Heart right ventricle (tissue), 16 donors: ENCODE results near the gene LCNL1. TPM values are rescaled to one million over a fixed set of nuclear protein-coding genes. Genes with fewer than 3 reads are reported as not detected.
A peak's percentile ranks its signal among the peaks of the same experiment; 100 is the strongest.

Experiments
- ATAC-seq, 8 donors: fragments of 200-7000 bp; cut with Tn5 transposase; one replicate each; pipeline ENCODE4 v1.9.1; 2020; ENCODE audit warnings: mild to moderate bottlenecking in 8 of 8, moderate library complexity in 8 of 8, moderate number of reproducible peaks in 1 of 8
- DNase-seq, 2 donors: peaks; one replicate each; pipeline ENCODE4 v3.0.0-alpha.2; 2020
- H3K27ac ChIP-seq, 10 donors: fragments of 200-600 bp; sonication (generic) in 2 of 10; one replicate each; pipeline versions ENCODE4 v1.5.0 to v1.8.0; 2020 to 2022; ENCODE audit warnings: mild to moderate bottlenecking in 3 of 10
- H3K27me3 ChIP-seq, 7 donors: fragments of 200-600 bp; one replicate each; pipeline ENCODE4 v1.8.0; 2021 to 2022; ENCODE audit warnings: mild to moderate bottlenecking in 2 of 7
- H3K36me3 ChIP-seq, 9 donors: fragments of 200-600 bp; sonication (generic) in 1 of 9; one replicate each; pipeline versions ENCODE4 v1.5.0 to v1.8.0; 2020 to 2022; ENCODE audit warnings: mild to moderate bottlenecking in 2 of 9
- H3K4me1 ChIP-seq, 9 donors: fragments of 200-600 bp; sonication (generic) in 1 of 9; one replicate each; pipeline versions ENCODE4 v1.5.0 to v1.8.0; 2020 to 2022; ENCODE audit warnings: mild to moderate bottlenecking in 4 of 9
- H3K4me3 ChIP-seq, 10 donors: fragments of 200-600 bp; sonication (generic) in 2 of 10; one replicate each; pipeline versions ENCODE4 v1.5.0 to v1.8.0; 2020 to 2022; ENCODE audit warnings: mild to moderate bottlenecking in 7 of 10, moderate library complexity in 2 of 10
- H3K9me3 ChIP-seq, 11 donors: fragments of 200-600 bp in 10 of 11; sonication (generic) in 2 of 11; one replicate each; pipeline versions ENCODE4 v1.5.0 to v1.8.0; 2013 to 2022; ENCODE audit warnings: mild to moderate bottlenecking in 2 of 11, control low read depth in 1 of 11, moderate library complexity in 1 of 11
- CTCF ChIP-seq, 9 donors: fragments of 200-600 bp; sonication (generic) in 2 of 9; IDR thresholded peaks; one replicate each; pipeline versions ENCODE4 v1.5.0 to v1.8.0; 2021 to 2022; ENCODE audit warnings: antibody characterized with exemption in 9 of 9, mild to moderate bottlenecking in 5 of 9, moderate library complexity in 1 of 9
- WGBS, 2 donors: extraction: QIAGEN DNeasy Blood & Tissue Kit; methylation state at CpG; one replicate each; pipeline ENCODE4 v1.1.7; 2013; ENCODE audit warnings: inconsistent platforms in 1 of 2; 5-methylcytosine and 5-hydroxymethylcytosine counted together
- intact Hi-C, 10 donors: fragments of 100-400 bp; cut with DNase I; formaldehyde crosslinking; loops; one replicate each; pipeline versions ENCODE4 v1.11.1 to v1.14.2; 2022
- polyA plus RNA-seq, 2 donors: library from polyadenylated mRNA; stranded (reverse); fragments of 200-250 nt; gene quantifications; one replicate each; pipeline ENCODE4 v1.2.3, GENCODE V29; 2013
- total RNA-seq, 10 donors: library from RNA; stranded (reverse); fragmentation: NEBNext Ultra II Directional in 3 of 10; extraction: Animal tissue kit (Norgen Biotek cat#: 25700) in 3 of 10; gene quantifications; one replicate each; pipeline versions ENCODE4 v1.2.1 to v1.2.4, GENCODE V29; 2021 to 2023
- donor health status: Arrhythmogenic right ventricular cardiomyopathy.
- donor health status: ischemic (EF 13 %, LVEDD 7.1; RV severe dilation, severe dysfunction).
- donor health status: healthy with polysubstance abuse.
- donor health status: DM: no; HTN: yes; CAD: no.
- donor health status: DM: no; HTN: no; CAD: no.
- donor health status: ischemic (EF 25% LVEDD 6.9; RV normal size, moderate dysfunction).
- donor health status: ischemic (EF 25% LVEDD 5.7; RV mildly dilated, moderate dysfunction).
- donor health status: healthy.
- donor health status: DM: yes; HTN: yes; CAD: no.
- donor health status: Ischemic cardiomyopathy.
- donor health status: ischemic (EF 35%, LVEDD 5.7; RV mildly dilated, moderate dysfunction).
- donor health status: nonischemic (EF 11% LVEDD 7.7; RV severe dilation, severe dysfunction).
- donor health status: DM: yes; HTN: yes; CAD: no.
- donor health status: PGD.
- donor health status: ischemic (EF 29% LVEDD 5.4; RV normal size, mild dysfunction).
- donor health status: nonischemic (EF 23%, LVEDD 6.1; RV moderate dilation, normal function).

The LCNL1 gene
- total and polyA plus RNA-seq, 12 donors: 0.10 to 10.9 (median 6.4) TPM

- Histone ChIP-seq H3K9me3 (no peaks in the 10 kb centered on the region), H3K4me1 (peaks cover 13 to 50% (median 28%) of the 10 kb centered on the region in 9 donors), H3K27me3 (no peaks in the 10 kb centered on the region), H3K36me3 (peaks cover 10 to 54% (median 28%) of the 10 kb centered on the region in 9 donors), H3K27ac (peak overlapping the region; percentile 40 to 97 (median 80)), H3K4me3 (no peak overlapping the region)
- ATAC-seq (no peak), DNase-seq (no peak)
- no peak for TF ChIP-seq CTCF (IDR thresholded peaks at IDR 0.05)
- intact Hi-C loops: loop anchor here in 7 of 10 donors (5.0 kb wide), 6 partner anchors 38 to 148 kb away; partner anchors contain the start of genes PHPT1 (in 3 of the 7), TMEM141 (in 2 of the 7), AJM1 (in 1 of the 7) and MAMDC4 (in 1 of the 7)
- 89% methylated on average over 42 of the region's 42 CpGs for WGBS, 2 donors
Measured at GRCh38 chr9:136940526-136941230, 42.1 kb upstream of the LCNL1 start.

- Histone ChIP-seq H3K27me3 (no peaks in the 10 kb centered on the region), H3K9me3 (no peaks in the 10 kb centered on the region), H3K36me3 (peaks cover 10 to 54% (median 28%) of the 10 kb centered on the region in 9 donors), H3K27ac (peak overlapping the region in 6 of 10 donors; percentile 72 to 97 (median 86)), H3K4me3 (no peak overlapping the region), H3K4me1 (peaks cover 13 to 50% (median 28%) of the 10 kb centered on the region in 9 donors)
- DNase-seq: no peak
- no peak for TF ChIP-seq CTCF (IDR thresholded peaks at IDR 0.05)
- no peak for ATAC-seq
- intact Hi-C loops: loop anchor here in 7 of 10 donors (5.0 kb wide), 6 partner anchors 39 to 149 kb away; partner anchors contain the start of genes PHPT1 (in 3 of the 7), TMEM141 (in 2 of the 7), AJM1 (in 1 of the 7) and MAMDC4 (in 1 of the 7)
- 96% methylated on average over 55 of the region's 55 CpGs for WGBS, 2 donors
Measured at GRCh38 chr9:136941231-136942111, 41.3 kb upstream of the LCNL1 start.

GRCh38 chr9:136942112-136942880 is 40.5 kb upstream of the LCNL1 start:
- H3K27ac ChIP-seq: peak overlapping the region in 5 of 10 donors; percentile 9 to 98 (median 97)
- no peak for DNase-seq
- ATAC-seq: no peak

More at GRCh38 chr9:136942112-136942880, 40.5 kb upstream of the LCNL1 start:
- peaks cover 10 to 53% (median 28%) of the 10 kb centered on the region in 9 donors for H3K36me3 ChIP-seq
- no peaks in the 10 kb centered on the region for H3K27me3 ChIP-seq
- no peak for TF ChIP-seq CTCF (IDR thresholded peaks at IDR 0.05)
- H3K4me3 ChIP-seq: peak overlapping the region in 5 of 10 donors; percentile 86 to 99 (median 96)
- no peaks in the 10 kb centered on the region for H3K9me3 ChIP-seq
- intact Hi-C loops: loop anchor here in 7 of 10 donors (5.0 kb wide), 6 partner anchors 40 to 150 kb away; partner anchors contain the start of genes PHPT1 (in 3 of the 7), TMEM141 (in 2 of the 7), AJM1 (in 1 of the 7) and MAMDC4 (in 1 of the 7)
- H3K4me1 ChIP-seq: peaks cover 13 to 57% (median 28%) of the 10 kb centered on the region in 9 donors
- 93 to 94% methylated on average over 60 of the region's 60 CpGs for WGBS, 2 donors
